DMS53 treated with DMSO at 0.1 percent for 48 hours (cell line): ENCODE data around the gene RFT1.
"Not testable (repeated sequence)": the region's sequence is repeated elsewhere in the genome, so short reads cannot be mapped to it uniquely, and the experiment has no call there.

Source experiments
- DNase-seq: peaks from one replicate; lab custom pipeline; 2025; ENCODE audit not compliant: unreplicated experiment; lab: John Stamatoyannopoulos, UW

The RFT1 gene

DNA sequence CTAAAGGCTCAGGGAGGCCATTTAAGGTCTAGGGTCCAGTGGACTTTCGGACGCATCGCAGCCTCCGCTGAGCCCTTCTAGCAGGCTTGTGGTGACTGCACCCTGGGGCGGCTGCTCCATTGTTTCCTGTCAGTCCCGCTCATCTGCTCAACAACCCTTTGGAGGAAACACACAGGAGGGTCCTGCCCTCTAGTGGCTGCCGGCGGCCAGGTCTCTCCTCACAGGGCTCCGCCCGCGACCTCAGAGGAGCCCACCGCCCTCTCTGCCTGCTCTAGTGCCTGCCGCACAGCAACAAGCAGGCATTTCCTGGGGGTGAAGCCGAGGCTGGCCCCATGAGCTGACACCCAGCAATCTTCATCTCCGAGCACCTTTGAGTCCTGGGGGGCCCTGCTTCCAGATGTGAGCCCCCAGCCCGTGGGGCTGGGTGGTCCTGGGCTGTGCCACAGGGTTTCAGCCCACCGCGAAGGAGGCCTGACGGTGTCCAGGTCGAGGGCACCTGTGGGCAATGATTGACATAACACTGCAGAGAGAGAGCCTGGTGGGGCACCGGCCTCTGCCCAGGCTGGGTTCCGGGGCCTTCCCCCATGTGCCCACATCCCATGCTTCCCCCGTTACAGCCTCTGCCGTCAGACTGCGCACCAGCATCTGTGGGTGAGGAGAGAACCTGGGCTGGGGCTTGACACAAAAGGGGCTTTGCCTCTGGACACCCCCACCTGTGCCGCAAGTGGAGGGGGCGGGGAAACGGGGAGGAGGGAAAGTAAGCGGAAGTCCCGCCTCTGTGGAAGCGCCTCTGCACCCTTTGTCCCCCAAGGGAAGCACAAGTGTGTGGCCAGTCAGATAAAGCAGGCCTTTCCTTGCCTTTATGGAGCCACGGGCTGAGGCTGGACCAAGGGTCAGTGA is 57.3 kb downstream of the RFT1 start:
- DNase-seq: peak; percentile 10

DNA sequence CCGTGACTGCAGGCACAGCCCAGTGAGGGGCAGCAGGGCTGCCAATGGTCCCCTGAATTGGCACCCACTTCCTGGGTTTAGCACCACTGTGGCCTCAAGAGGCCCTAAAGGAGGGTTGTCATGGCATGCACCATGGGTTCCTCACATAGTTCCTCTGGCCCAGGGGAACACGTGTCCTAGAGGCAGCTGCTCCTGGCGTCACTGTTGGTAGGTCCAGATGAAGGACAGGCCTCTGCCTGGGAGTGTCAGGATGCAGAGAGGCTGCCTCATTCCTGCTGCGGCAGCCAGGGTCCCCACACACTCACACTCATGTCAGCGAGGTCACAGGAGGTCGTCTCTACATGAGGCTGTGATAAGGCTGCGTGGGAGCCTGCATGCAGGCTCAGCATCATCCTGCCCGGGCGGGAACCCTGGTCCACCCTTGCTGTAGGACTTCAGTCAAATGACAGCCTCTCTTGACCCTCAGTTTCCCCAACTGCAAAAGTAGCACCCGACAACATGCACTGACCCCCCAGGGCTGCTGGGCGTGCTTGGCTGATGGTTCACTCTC is 58.3 kb downstream of the RFT1 start:
- no peak for DNase-seq

GRCh38 chr3:53069422-53070068 is 60.7 kb downstream of the RFT1 start:
- no peak for DNase-seq

DNA sequence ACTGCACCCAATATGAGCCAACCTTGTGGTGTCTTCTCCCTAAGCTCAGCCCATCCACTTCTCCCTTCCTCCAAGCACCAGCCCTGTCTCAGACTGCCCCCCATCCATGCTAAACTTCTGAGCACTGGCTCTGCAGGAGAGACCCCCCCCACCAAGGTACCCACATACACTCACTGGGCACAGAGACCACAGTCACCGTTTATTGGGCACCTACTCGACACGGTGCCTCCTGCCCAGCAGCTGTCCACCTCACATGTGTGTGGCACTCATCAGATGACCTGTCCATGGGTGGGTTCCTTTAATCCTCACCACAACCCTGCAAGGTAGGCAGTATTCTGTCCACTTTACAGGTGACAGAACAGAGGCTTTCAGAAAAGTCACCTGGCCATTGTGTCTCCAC is 62.1 kb downstream of the RFT1 start:
- no peak for DNase-seq

GRCh38 chr3:53067567-53067966 is 62.7 kb downstream of the RFT1 start:
- no peak for DNase-seq

GRCh38 chr3:53065841-53066480 is 64.3 kb downstream of the RFT1 start:
- DNase-seq: no peak

DNA sequence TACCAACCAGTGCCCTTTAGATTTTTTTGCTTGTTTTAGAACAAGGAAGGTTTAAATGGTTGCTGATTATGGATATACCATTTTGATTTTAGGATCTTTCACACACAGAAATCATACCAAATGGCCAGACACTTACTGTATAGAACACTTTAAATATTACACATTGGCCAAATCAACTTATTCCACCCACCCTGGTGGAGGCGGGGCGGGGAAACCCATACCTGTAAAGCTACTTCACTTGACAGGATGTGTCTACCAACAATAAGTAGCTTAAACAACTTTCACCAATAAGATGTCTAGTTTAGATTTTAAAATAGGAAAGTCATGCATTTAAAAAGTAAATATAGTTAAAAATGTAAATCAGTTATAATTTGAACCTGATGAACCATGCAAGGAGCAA is 67.3 kb downstream of the RFT1 start:
- no peak for DNase-seq

DNA sequence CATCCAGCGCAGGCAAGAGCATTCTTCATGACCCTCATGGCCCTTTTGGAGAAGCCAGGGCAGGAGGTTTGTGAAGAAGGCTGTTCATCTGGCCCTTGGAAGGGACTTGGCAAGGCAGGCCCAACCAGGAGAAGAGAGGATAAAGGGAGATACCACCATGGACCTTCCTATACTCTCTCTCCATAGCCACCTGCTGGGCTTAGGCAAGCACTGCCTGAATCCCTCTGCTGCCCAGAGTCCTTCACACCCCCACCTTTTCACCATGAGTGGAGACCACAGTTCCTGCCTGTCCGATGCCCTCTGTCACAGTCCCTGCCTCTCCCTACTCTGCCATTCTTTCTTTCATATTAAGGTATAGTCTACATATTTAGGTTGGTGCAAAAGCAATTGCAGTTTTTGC is 73.8 kb downstream of the RFT1 start:
- DNase-seq: no peak

GRCh38 chr3:53054233-53054632 is 76.0 kb downstream of the RFT1 start:
- DNase-seq: not testable (repeated sequence)

DNA sequence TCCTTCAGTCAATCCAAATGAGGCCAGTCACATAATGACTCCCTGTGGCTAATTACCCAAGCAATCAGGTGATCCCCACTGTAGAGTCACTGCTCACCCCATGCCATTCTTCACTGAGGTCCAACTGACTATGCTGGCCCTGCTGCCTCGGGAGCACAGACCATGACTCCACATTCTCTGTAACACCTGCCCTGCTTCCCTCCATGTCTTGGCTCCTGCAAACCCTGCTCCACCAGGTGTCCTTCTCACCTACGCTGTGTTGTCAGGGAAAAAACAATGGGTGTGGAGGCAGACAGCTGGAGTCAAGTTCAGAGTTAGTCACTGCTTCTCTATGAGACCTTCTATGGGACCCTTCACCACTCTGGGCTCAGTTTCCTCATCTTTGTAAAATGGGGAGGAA is 78.3 kb downstream of the RFT1 start:
- peak; percentile 20 for DNase-seq

DNA sequence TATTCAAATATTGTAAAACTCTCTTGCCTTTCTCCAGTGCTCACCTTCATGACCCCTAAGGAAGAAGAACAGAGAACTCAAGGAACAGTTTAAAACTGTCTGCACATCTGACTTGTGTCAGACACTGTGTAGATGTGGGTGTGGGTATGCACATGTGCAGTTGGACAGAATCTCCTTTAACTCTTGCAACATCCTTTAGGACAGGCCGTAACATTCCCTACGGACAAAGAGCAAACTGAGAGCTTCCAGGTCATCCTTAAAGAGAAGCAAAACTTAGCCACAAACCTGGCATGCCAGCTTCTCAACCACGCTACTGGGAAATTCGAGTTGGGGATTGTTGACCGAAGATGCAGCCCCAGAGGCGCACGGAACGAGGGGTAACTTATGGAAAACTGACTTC is 80.2 kb downstream of the RFT1 start:
- no peak for DNase-seq

DNA sequence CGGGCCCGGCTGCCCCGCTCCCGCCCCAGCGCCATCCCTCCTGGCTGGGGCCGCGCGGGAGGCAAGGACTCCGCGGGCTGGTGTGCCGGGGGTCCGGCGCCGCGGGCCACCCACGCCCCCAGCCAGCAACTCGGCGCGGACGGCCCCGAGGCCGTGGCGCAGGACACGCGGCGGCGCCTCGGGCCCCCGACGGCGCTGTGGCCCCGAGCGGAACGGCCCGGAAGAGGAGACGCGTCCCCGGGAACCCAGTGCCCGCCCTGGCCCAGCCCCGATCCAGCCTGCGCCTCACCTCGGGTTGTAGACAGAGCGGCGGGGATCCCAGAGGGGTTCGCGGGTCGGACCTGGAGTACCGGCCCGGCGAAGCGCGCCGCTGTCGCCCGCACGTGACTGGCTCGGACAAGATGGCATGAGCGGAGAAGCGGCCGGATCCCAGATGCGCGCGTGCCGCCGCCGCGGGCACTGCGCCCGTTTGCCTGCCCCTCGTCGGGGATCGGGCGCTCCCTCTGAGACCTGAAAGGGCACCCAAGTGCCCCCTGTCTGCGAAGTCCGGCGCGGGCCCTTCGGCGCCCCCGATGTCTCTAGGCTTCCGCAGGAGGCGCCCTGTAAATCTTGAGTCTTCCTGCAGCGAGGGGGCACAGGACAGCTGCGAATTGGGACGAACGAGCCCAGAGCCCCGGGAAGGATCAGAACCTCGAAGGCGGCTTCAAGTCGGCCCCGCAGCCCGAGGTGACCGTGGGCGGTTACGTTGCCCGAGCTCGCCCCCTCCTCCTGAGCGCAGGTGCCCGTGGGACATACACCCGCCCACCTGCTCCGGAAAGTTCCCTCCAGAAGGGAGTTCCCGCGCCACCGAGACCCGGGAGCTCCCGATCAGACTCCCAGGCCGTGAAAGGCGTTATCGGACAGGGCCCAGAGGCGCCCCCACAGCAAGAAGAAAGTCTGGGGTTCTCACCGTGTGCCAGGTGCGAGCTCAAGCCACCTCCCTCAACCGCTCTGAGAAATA is 83.8 kb downstream of the RFT1 start:
- DNase-seq: no peak

DNA sequence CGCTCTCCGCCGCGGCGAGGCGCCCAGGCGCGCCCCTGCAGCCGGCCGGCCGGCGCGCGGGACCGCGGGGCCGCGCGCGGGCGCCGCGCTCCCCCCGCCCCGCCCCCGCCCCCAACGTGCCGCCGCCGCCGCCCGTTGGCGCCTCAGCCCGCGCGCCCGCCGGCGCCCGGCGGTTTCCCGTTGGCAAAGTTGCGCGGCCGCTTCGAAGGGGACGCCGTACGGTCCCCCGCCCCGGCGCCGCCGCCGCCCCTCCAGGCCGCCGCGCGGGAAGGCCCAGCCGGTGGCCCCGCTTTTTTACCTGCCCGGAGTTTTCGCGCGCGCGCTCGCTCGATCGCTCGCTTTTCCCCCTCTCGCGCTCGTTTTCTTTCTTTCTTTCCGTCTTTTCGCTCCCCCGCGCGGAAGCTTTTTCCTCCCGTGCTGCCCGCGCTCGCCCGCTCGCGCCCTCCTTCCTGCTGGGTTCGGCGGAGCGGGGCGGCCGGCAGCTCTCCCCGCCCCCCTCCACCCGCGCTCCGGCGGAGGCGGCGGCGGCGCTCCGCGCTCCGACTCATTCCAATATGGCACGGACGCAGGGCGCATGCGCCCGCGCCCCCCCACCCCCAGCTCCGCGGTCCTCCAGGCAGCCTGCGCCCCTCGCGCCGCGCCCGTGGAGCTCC is 84.6 kb downstream of the RFT1 start, which contains the start of gene SFMBT1:
Gene SFMBT1, minus strand, starts transcription at position 556 of the 653 bp plus-strand sequence. CDS start 76,945 bp downstream, outside the sequence.
- DNase-seq: no peak

DNA sequence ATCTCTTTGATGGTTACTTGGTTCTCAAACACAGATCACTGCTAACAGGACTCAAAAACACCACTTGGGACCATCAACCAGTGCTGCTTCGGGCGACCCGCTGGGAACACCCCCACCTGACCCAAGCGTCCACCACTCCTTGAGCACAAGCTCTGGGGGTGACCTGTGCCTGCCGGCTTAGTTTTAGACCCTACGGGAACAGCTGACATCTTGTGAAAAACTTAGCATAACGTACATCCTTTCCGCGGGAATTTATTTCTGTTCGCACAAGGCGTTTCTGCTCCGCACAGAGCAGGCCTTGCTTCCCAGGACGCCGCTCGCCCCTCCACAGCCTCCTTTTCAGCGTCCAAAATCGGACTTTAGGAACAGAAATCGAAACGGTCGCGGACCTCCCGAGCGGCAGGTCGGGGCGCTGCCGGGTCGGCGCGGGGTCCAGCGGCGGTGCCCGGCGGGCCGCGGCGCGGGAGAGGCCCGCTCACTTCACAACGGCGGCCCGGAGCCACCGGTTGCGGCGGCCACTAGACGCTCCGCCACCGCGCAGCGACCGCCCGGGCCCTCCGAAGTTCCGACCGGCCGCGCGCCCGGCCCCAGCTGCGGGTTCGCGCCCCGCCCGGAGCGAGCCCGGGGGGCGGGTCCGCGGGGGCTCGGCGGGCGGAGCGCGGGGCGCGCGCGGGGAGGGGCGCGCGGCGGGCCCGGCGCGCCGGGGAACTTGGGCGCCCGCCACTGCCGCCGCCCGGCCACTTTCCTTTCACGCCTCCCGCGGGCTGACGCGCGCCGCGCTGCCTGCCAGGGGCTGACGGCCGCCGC is 85.3 kb downstream of the RFT1 start:
- DNase-seq: no peak

DNA sequence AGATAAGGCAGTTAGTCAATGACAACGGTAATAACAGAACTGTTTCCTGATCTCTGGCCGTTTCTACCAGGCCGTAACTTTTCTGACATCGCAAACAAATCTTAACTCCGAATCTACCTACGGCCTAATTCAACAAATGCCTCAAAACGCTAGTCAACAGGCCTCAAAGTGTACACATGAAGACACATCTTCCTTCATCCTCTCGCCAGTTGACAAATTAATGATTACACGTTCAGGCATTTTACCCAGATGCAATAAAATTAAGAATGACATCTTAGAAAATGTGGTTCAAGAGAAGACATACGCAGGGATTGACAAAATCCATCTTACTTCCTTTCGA is 85.9 kb downstream of the RFT1 start:
- DNase-seq: no peak

GRCh38 chr3:53043738-53044137 is 86.5 kb downstream of the RFT1 start:
- no peak for DNase-seq

GRCh38 chr3:53042651-53043050 is 87.6 kb downstream of the RFT1 start:
- no peak for DNase-seq

- DNase-seq: peak; percentile 25
These were observed 89.8 kb downstream of the RFT1 start for GRCh38 chr3:53040351-53040820.

DNA sequence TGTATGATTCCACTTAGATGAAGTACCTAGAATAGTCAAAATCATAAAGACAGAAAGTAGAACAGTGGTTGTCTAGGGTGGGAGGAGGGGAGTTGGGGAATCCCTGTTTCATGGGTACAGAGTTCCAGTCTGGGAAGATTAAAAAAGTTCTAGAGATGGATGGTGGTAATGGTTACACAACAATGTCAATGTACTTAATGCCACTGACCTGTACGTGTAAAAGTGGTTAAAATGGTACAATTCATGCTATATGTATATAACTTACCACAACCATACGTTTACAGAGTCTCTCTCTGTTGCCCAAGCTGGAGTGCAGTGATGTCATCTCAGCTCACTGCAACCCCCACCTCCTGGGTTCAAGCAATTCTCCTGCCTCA is 90.9 kb downstream of the RFT1 start:
- DNase-seq: no peak
